IMR-90 (cell line): ENCODE data around the gene GALR1. TPM values are rescaled to one million over a fixed set of nuclear protein-coding genes. Genes with fewer than 3 reads are reported as not detected.

Source experiments
- ATAC-seq: fragments of 200-7000 bp; cut with Tn5 transposase; 2 replicates; pipeline ENCODE4 v1.9.1; 2020; ENCODE audit warnings: low read depth, mild to moderate bottlenecking, moderate library complexity
- BruUV-seq: library from RNA; stranded (reverse); fragments of 400-500 nt; replicated peaks from 2 replicates; lab custom pipeline; 2021; lab: Mats Ljungman, UMichigan
- CTCF ChIA-PET: fragments of 300-600 bp; formaldehyde crosslinking; extraction: SDS; loops from one replicate; lab custom pipeline; 2021; ENCODE audit warnings: antibody characterized with exemption; lab: Yijun Ruan, JAX
- POLR2A ChIA-PET: fragments of 300-600 bp; sonication (Branson Sonifier 250); formaldehyde crosslinking; loops from one replicate; lab custom pipeline; 2022; ENCODE audit warnings: antibody characterized with exemption; ENCODE audit not compliant: unreplicated experiment; lab: Charles Lee
- DNase-seq: peaks from one replicate; pipeline ENCODE4 v3.0.0; 2013
- H2AFZ ChIP-seq: replicated peaks from 2 replicates; pipeline ENCODE3; 2013; ENCODE audit warnings: low read length, mild to moderate bottlenecking; ENCODE audit not compliant: poor library complexity
- H2AK5ac ChIP-seq: 2 replicates; pipeline ENCODE4 v1.6.1; 2013; ENCODE audit warnings: low read depth, low read length, inconsistent platforms
- H2AK9ac ChIP-seq: replicated peaks from 2 replicates; pipeline ENCODE3; 2013; ENCODE audit warnings: mild to moderate bottlenecking, low read depth, low read length, moderate library complexity; ENCODE audit not compliant: poor library complexity
- H2BK120ac ChIP-seq: 2 replicates; pipeline ENCODE4 v1.6.1; 2013; ENCODE audit warnings: low read depth, low read length, inconsistent platforms
- H2BK15ac ChIP-seq: 3 replicates; pipeline ENCODE4 v1.6.1; 2013; ENCODE audit warnings: low read depth, low read length, inconsistent platforms
- H2BK20ac ChIP-seq: 2 replicates; pipeline ENCODE4 v1.6.1; 2013; ENCODE audit warnings: low read depth, mild to moderate bottlenecking, inconsistent platforms, low read length, moderate library complexity
- H2BK5ac ChIP-seq: 2 replicates; pipeline ENCODE4 v1.6.1; 2013; ENCODE audit warnings: mild to moderate bottlenecking, low read depth, low read length, inconsistent platforms; ENCODE audit not compliant: poor library complexity, severe bottlenecking
- H3K14ac ChIP-seq: replicated peaks from 2 replicates; pipeline ENCODE4 v1.6.1; 2013; ENCODE audit warnings: low read depth, low read length, inconsistent platforms
- H3K18ac ChIP-seq: 2 replicates; pipeline ENCODE4 v1.6.1; 2013; ENCODE audit warnings: low read depth, low read length, control low read depth
- H3K23ac ChIP-seq: 2 replicates; pipeline ENCODE4 v1.6.1; 2013; ENCODE audit warnings: low read depth, low read length, inconsistent platforms
- H3K27ac ChIP-seq: 2 replicates; pipeline ENCODE4 v1.5.1; 2013; ENCODE audit warnings: mild to moderate bottlenecking, control low read depth, low read length; ENCODE audit not compliant: insufficient read depth
- H3K27me3 ChIP-seq: 2 replicates; pipeline ENCODE4 v1.6.1; 2013; ENCODE audit warnings: low read length; ENCODE audit not compliant: control insufficient read depth, insufficient read depth
- H3K36me3 ChIP-seq: 2 replicates; pipeline ENCODE4 v1.6.1; 2013; ENCODE audit warnings: low read length, mixed read lengths; ENCODE audit not compliant: control insufficient read depth, insufficient read depth
- H3K4ac ChIP-seq: 2 replicates; pipeline ENCODE4 v1.6.1; 2013; ENCODE audit warnings: low read depth, low read length, inconsistent platforms
- H3K4me1 ChIP-seq: 2 replicates; pipeline ENCODE4 v1.6.1; 2013; ENCODE audit warnings: low read length, mixed read lengths; ENCODE audit not compliant: control insufficient read depth, insufficient read depth
- H3K4me2 ChIP-seq: 2 replicates; pipeline ENCODE4 v1.6.1; 2013; ENCODE audit warnings: low read depth, mild to moderate bottlenecking, control low read depth, low read length, moderate library complexity
- H3K4me3 ChIP-seq: 2 replicates; pipeline ENCODE4 v1.5.1; 2013; ENCODE audit warnings: low read depth, mild to moderate bottlenecking, control low read depth, low read length, moderate library complexity; ENCODE audit not compliant: insufficient read depth
- H3K56ac ChIP-seq: 2 replicates; pipeline ENCODE4 v1.6.1; 2013; ENCODE audit warnings: low read length, inconsistent platforms; ENCODE audit not compliant: insufficient read depth; ENCODE audit errors: extremely low read depth
- H3K79me1 ChIP-seq, 2 experiments: 2 replicates each; pipeline ENCODE4 v1.6.1; 2013; ENCODE audit warnings: low read length in 2 of 2, inconsistent platforms in 1 of 2, low read depth in 1 of 2
- H3K9ac ChIP-seq: 2 replicates; pipeline ENCODE4 v1.6.1; 2013; ENCODE audit warnings: low read depth, low read length, control low read depth
- H3K9me1 ChIP-seq: 2 replicates; pipeline ENCODE4 v1.6.1; 2013; ENCODE audit warnings: low read length, inconsistent platforms; ENCODE audit not compliant: insufficient read depth
- H3K9me3 ChIP-seq: 2 replicates; pipeline ENCODE4 v1.6.1; 2013; ENCODE audit warnings: low read length; ENCODE audit not compliant: control insufficient read depth, insufficient read depth
- H4K20me1 ChIP-seq: 2 replicates; pipeline ENCODE4 v1.6.1; 2013; ENCODE audit warnings: low read length, inconsistent platforms; ENCODE audit not compliant: insufficient read depth
- H4K5ac ChIP-seq: 2 replicates; pipeline ENCODE4 v1.6.1; 2013; ENCODE audit warnings: mild to moderate bottlenecking, low read depth, low read length, control low read depth
- H4K8ac ChIP-seq, 2 experiments: 2 replicates each; pipeline ENCODE4 v1.6.1; 2013; ENCODE audit warnings: low read depth in 2 of 2, low read length in 2 of 2, control low read depth in 1 of 2, inconsistent platforms in 1 of 2
- H4K91ac ChIP-seq: 2 replicates; pipeline ENCODE4 v1.6.1; 2013; ENCODE audit warnings: low read depth, low read length, inconsistent platforms; ENCODE audit not compliant: insufficient read depth
- BHLHE40 ChIP-seq: fragments of 150-350 bp; IDR thresholded peaks from 2 replicates; pipeline ENCODE4 v1.6.1; 2016; ENCODE audit warnings: mild to moderate bottlenecking, low read depth, low read length
- CHD1 ChIP-seq: IDR thresholded peaks from 2 replicates; pipeline ENCODE4 v1.6.1; 2012; ENCODE audit warnings: low read depth, low read length, improper control_type of control experiment
- CTCF ChIP-seq: conservative IDR thresholded peaks from 2 replicates; pipeline ENCODE4 v1.5.1; 2012; ENCODE audit warnings: mild to moderate bottlenecking, low read depth, low read length, improper control_type of control experiment
- MAFK ChIP-seq: IDR thresholded peaks from 2 replicates; pipeline ENCODE4 v1.6.1; 2012; ENCODE audit warnings: low read depth, low read length, improper control_type of control experiment
- MXI1 ChIP-seq: IDR thresholded peaks from 2 replicates; pipeline ENCODE4 v1.6.1; 2012; ENCODE audit warnings: low read depth, mild to moderate bottlenecking, low read length, moderate library complexity, borderline replicate concordance
- NFE2L2 ChIP-seq: fragments of 150-350 bp; IDR thresholded peaks from 2 replicates; pipeline ENCODE4 v1.6.1; 2016; ENCODE audit warnings: low read depth, mild to moderate bottlenecking, low read length
- RAD21 ChIP-seq: IDR thresholded peaks from 2 replicates; pipeline ENCODE4 v1.6.1; 2012; ENCODE audit warnings: low read length, improper control_type of control experiment
- SMC3 ChIP-seq: fragments of 150-350 bp; IDR thresholded peaks from 2 replicates; pipeline ENCODE4 v1.6.1; 2016; ENCODE audit warnings: low read depth, mild to moderate bottlenecking, antibody characterized with exemption, low read length, moderate library complexity
- WGBS, 2 experiments: methylation state at CpG; one replicate each; pipeline versions ENCODE4 v1.1.5 to v1.1.7; 2013; ENCODE audit warnings: missing lambda C conversion rate in 2 of 2; ENCODE audit not compliant: insufficient read length in 1 of 2; ENCODE audit errors: extremely low coverage in 2 of 2; 5-methylcytosine and 5-hydroxymethylcytosine counted together
- dilution Hi-C: fragments of 300-500 bp; cut with HindIII; formaldehyde crosslinking; loops from one replicate; pipeline ENCODE4 v1.14.3; 2018; ENCODE audit warnings: low sequenced_read_pairs; ENCODE audit not compliant: unreplicated experiment
- in situ Hi-C: fragments of 300-500 bp; cut with MboI; formaldehyde crosslinking; loops from 3 replicates; pipeline ENCODE4 v1.14.3; 2019; ENCODE audit warnings: low sequenced_read_pairs, inconsistent platforms, mixed read lengths
- intact Hi-C: fragments of 100-400 bp; cut with micrococcal nuclease; formaldehyde crosslinking; loops from 2 replicates; pipeline ENCODE4 v1.10.0; 2022
- polyA plus RNA-seq, 3 experiments: library from polyadenylated mRNA; depleted of rRNA; stranded (reverse); fragments of >200 nt; gene quantifications; 2 replicates each; pipeline ENCODE4 v1.2.3, GENCODE V29; 2012; ENCODE audit warnings: low replicate concordance in 1 of 3
- total RNA-seq: library from RNA; depleted of rRNA; stranded (reverse); fragments of >200 nt; gene quantifications from 2 replicates; pipeline ENCODE4 v1.2.3, GENCODE V29; 2012

GALR1 gene
- total and polyA plus RNA-seq, 2 of the 4 experiments (the other 2 are of a cell fraction), result not detected

DNA sequence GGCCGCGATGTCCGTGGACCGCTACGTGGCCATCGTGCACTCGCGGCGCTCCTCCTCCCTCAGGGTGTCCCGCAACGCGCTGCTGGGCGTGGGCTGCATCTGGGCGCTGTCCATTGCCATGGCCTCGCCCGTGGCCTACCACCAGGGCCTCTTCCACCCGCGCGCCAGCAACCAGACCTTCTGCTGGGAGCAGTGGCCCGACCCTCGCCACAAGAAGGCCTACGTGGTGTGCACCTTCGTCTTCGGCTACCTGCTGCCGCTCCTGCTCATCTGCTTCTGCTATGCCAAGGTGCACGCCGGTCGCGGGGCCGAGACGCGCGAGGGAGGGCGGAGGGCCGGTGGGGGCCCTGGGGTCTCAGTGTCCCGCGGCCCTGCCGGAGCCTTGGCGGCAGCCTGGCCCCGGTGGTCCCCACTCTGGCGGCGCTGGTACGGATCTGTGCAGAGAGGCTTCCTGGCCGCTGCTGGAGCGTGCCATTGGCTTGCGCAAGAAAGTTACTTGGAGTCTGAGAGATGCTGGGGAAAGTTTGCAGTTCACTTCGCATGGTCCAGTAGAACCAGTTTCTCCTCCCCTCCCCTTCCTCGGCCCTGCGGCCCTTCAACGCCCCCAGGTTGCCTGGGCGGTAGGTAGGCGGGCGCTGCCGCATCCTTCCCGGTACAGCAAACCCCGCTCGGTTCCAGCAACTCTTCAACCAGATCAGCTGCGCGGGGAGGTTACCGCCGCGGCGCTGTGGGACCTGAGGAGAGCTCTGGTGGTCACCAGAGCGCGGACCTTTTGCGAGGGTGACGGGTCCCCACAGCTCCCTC is 1.5 kb downstream of the GALR1 start:
- Histone ChIP-seq H3K4me2 (no peak overlapping the region; the same call in 1 of the 2 replicates), H2AFZ (no peak overlapping the region), H2AK9ac (no peak overlapping the region), H4K8ac (no peak overlapping the region), H4K5ac (no peak overlapping the region), H3K27ac (no peak overlapping the region), H4K91ac (no peak overlapping the region), H3K27me3 (peaks cover 43% of the 10 kb centered on the region), H2BK20ac (no peak overlapping the region), H3K36me3 (no peaks in the 10 kb centered on the region), H3K4me3 (no peak overlapping the region), H4K20me1 (no peaks in the 10 kb centered on the region), H3K9me1 (no peaks in the 10 kb centered on the region), H3K9me3 (no peaks in the 10 kb centered on the region; the same call in none of the 2 replicates), H2AK5ac (no peak overlapping the region), H3K18ac (no peak overlapping the region), H2BK15ac (no peak overlapping the region), H3K14ac (no peak overlapping the region), H3K23ac (no peak overlapping the region), H2BK120ac (no peak overlapping the region), H3K4ac (no peak overlapping the region), H3K4me1 (no peaks in the 10 kb centered on the region), H3K79me1 (no peaks in the 10 kb centered on the region), H3K9ac (no peak overlapping the region), H3K56ac (no peak overlapping the region), H2BK5ac (no peak overlapping the region)
- ChIA-PET POLR2A (no interaction called here), CTCF (no interaction called here)
- in situ Hi-C loops (no loop called here), dilution Hi-C loops (no loop called here), intact Hi-C loops (no loop called here)
- 4% methylated on average over 38 of the region's 67 CpGs; no CpG with 5 or more reads in 1 of the 2 experiments for WGBS, 2 experiments
- BruUV-seq, result no TSS peak
- DNase-seq (no peak), ATAC-seq (no peak)
- no peak for TF ChIP-seq CHD1
- no peak for TF ChIP-seq SMC3
- TF ChIP-seq CTCF, result no peak
- TF ChIP-seq MAFK, result no peak
- no peak for TF ChIP-seq RAD21
- no peak for TF ChIP-seq MXI1
- no peak for TF ChIP-seq NFE2L2
- no peak for TF ChIP-seq BHLHE40
